Right renal pelvis (tissue), 4 donors: Measurements from ENCODE around the gene MAOB. TPM values are rescaled to one million over a fixed set of nuclear protein-coding genes. Genes with fewer than 3 reads are reported as not detected.
A peak's percentile ranks its signal among the peaks of the same experiment; 100 is the strongest.

Experiments used
- DNase-seq, 4 donors: peaks; one replicate each; pipeline ENCODE4 v3.0.0-alpha.2; 2013; ENCODE audit warnings: low read depth in 4 of 4, low spot score in 3 of 4, missing footprints in 1 of 4
- polyA plus RNA-seq, 4 donors: library from polyadenylated mRNA; unstranded; fragments of 120-200 nt; gene quantifications; one replicate each; pipeline ENCODE4 v1.2.1, GENCODE V29; 2013; ENCODE audit not compliant: insufficient read length in 4 of 4

Gene MAOB
- polyA plus RNA-seq, 4 donors: 52.0 to 59.9 (median 55.7) TPM

DNA sequence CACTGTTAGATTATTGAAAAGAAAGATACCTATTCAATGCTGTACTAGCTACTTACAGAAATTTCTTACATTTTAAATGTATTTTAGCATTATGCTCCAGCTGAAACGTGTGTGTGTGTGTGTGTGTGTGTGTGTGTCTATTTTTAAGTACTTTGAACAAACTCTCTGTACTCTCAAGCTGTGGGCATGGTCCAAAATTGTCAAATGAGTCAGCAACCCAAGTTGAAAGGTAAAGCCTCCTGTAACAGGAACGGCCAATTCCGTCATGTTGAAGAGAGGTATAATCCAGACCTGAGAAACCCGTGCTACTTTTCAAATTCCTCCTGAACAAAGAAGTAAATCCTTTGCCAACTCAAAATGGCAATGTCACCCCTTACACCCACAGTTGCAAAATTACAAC, 20.5 kb downstream of the MAOB start:
- DNase-seq: no peak

- DNase-seq: no peak
Measured at GRCh38 chrX:43860646-43861370, 21.4 kb downstream of the MAOB start.

- DNase-seq: no peak
Measured at GRCh38 chrX:43853225-43853828, 28.9 kb downstream of the MAOB start.

- DNase-seq: no peak
Measured at GRCh38 chrX:43850629-43851028, 31.6 kb downstream of the MAOB start.

GRCh38 chrX:43849173-43849572, 33.1 kb downstream of the MAOB start:
- no peak for DNase-seq

DNA sequence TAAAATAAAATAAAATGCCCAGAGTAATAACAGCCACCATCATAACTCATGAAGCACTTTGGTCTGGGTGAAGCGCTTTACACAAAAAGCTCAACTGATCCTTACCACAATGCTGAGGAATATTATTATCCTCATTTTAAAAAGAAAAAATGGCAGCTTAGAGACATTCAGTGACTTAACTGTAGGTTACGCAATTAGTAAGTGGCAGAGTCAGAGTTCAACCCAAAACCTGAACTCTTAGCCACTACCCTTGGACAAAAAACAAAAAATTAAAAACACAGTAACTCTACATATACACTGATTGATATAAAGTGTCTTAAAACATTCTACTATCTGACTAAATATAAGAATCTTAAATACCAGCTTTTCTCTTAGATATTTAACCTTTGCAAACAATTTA, 34.9 kb downstream of the MAOB start:
- no peak for DNase-seq

- DNase-seq: no peak
Measured at GRCh38 chrX:43846558-43846957, 35.7 kb downstream of the MAOB start.

GRCh38 chrX:43845776-43846175, 36.5 kb downstream of the MAOB start:
- DNase-seq: no peak

DNA sequence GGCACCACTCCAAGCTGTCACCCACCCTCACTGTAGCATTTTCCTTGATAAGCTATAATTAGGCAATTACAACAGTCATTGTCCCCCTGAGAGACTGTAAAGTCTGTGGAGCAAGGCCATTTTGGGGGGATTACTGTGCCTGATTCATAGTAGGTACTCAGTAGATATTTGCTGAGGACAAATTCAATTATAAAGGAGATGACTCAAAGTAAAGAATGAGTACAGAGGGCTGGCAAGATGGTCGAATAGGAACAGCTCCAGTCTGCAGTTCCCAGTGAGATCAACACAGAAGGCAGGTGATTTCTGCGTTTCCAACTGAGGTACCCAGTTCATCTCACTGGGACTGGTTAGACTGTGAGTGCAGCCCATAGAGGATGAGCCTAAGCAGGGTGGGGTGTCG, 42.0 kb downstream of the MAOB start:
- DNase-seq: no peak

DNA sequence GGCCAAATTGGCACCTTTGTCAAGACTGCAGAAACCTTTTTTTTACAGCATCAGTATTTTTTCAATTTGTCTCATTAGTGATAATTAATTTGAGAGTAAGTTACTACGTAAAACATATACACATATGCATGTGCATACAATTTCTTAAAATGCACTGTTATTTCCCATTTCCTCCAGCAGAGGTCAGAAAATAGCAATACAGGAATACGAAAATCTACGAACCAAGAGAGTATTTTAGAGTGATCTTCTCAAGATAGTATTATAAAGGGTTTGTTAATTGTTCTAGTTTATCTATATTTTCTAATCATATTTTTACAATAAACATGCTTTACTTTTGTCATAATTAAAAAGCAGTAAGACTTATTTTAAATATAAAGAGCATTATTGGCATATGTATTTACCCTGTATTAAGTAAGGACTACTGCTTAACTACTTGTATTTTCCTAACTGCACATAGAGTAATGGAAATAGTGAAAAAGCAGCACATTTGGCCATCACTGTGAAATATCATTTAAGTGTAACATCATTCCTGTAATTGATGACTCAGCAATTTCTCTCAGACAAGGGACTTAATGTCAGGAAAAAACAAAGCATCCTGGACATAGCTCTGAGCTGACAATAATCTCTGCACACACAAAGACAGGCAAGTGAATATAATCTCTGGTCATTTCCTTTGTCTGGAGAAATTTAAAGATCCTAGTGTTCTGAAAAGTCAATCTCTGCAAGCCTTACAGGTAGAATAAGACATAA, 45.6 kb downstream of the MAOB start:
- DNase-seq: peak in 1 of 4 donors; percentile 7

DNA sequence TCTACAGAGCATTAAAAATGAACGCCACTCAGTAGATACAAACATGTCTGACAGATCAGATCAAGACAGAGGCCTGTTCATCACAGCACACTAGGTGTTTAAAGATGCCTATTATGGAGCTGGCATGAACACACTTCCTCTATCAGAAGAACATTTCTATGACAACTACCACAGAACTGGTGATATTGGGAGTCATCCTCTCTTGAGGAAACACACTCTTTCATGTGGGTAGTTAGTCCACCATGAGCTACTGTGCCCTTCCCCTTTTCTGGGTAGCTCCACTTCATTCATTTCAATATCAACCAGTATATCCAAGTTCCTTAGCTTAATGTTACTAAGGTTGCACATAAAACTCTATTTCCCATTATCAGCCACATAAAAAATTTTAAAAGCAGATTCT, 46.7 kb downstream of the MAOB start:
- no peak for DNase-seq

GRCh38 chrX:43827791-43828190, 54.5 kb downstream of the MAOB start:
- no peak for DNase-seq

DNA sequence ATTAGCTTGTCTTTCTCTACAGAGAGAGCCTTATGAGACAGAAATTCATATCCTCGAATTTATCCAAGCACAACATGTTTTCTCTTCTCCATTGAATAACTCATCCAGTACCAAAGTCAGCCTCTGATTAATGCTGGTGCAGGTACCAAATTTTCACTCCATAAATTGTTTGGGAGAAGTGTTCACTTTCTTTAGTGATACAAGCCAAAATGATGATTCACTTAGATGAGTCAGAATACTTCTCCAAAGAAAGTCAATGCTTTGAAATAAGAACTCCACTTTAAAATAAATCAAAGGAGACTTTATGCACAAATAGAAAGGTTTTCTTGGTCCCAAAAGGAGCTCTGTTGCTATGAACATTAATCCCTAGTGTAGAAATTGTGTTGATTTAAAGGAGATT, 60.2 kb downstream of the MAOB start:
- no peak for DNase-seq

GRCh38 chrX:43817444-43817843, 64.8 kb downstream of the MAOB start:
- no peak for DNase-seq

DNA sequence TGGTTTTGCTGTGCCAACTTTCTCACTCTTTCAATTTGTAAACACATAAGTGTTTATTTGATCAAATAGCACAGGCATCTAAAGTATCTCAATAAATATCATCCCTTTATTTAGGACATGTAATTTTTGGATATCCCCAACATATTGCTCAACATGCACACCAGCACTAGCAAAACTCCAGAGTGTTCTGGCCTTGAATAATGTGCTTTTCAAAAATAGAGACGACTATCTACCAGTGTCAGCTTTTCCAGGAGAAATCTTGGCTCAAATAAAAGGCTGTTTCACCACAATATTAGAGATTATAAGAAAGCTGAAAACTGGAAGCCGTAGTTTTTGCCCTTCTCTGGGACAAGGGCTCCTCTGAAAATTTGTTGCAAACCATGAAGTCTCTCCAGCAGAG, 67.0 kb downstream of the MAOB start:
- DNase-seq: no peak

GRCh38 chrX:43813898-43814297, 68.4 kb downstream of the MAOB start:
- no peak for DNase-seq

GRCh38 chrX:43813319-43813718, 68.9 kb downstream of the MAOB start:
- no peak for DNase-seq

DNA sequence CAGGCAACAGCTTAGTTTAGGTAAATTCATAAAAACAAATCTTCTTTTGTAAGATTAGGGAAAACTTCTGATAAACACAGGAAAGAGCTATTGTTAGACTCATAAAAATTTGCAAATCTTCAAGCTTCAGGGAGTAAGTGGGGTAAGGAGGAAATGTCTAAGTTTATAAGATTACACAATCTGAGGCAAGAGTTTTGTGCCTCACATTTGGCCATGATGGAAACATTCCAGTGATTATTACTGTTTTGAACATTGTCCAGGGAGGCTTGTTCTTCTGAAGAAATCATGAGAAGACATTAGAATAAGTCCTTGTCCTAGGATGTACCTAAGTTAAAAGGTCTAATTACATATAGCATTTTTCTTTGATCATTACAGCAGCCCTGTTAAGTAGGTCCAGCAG, 72.8 kb downstream of the MAOB start:
- DNase-seq: no peak

GRCh38 chrX:43808231-43808630, 74.0 kb downstream of the MAOB start:
- no peak for DNase-seq

DNA sequence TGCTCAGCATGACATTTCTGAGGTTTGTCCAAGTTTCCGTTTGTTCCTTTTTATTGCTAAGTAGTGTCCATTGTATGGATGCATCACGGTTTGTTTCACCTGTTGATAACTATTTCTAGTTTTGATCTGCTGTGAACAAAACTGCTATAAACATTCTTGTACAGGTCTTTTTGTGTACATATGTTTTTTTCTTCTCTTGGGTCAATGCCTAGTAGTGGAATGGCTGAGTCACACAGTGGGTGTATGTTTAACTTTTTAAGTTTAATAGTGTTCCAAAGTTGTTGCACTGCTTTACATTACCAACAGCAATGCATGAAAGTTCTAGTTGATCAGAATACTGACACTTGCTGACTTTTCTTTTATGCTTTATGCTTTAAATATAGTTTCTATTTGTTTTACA, 76.7 kb downstream of the MAOB start:
- DNase-seq: no peak

DNA sequence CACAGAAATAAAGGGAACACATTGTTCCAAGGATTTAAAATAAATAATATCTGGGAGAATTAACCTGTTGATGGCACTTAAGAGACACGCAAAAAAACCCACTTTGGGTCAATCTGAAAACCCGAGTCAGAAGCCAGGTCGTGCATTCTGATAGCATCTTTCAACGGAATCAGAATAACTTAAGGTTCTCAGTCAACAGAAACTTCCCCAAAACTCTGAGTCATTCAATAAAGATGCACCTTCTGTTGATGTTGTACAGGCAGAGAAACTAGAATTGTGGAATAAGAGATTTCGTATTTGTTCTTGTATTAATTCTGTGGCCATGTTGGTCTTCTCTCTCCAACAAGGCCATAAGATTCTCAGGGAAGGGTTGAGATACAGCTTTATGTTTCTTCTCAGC, 78.2 kb downstream of the MAOB start:
- DNase-seq: no peak
